DOHH2 (cell line): ENCODE results near the gene ACP6.

Experiments used
- EZH2phosphoT487 ChIP-seq: fragments of 200-600 bp; sonication (generic); IDR thresholded peaks from 2 replicates; pipeline ENCODE4 v1.6.1; 2017; ENCODE audit warnings: borderline replicate concordance, mild to moderate bottlenecking, antibody characterized with exemption, low read length, moderate library complexity, mixed read lengths
- TF ChIP-seq, protein P1 (sequence below): fragments of 200-600 bp; sonication (generic); IDR thresholded peaks from one replicate; pipeline ENCODE4 v1.5.1; 2014; ENCODE audit warnings: antibody characterized with exemption, mild to moderate bottlenecking, low read depth, low read length; ENCODE audit not compliant: poor library complexity, severe bottlenecking

DNA sequence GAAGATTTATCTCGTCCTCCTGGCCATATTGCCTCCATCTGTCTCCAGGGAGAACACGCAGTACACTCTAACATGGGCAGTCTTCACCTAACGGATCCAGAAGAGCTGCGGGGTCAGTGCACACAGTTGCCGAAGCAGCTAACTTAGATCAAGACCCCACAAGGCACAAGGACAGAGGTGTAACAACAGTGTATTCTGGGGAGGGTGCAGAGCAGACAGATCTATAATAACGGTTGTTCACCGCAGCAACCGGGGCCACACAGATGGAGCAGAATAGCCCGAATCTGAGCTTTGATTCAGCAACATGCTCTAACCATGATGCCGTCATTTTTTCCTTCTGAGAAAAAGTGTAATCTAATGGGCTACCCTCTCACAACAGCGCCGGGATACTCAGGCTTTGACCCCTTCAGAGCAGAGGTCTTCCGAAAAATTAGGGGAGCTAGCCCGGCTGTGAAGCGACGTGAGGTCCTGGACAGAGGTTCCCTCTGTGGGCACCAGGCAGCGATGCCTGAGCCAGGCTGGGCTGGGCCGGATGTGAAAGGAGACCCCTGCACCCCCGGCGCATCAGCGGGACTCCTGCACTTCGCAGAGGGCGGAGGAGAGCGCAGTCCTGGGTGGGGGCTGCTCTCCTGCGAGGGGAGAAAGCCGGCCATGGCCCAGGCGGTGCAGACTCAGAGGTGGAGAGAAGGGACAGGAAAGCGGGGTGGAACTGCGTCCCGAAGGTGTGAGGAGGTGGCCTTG lies 71.5 kb downstream of the ACP6 start:
- TF ChIP-seq, protein P1, sequence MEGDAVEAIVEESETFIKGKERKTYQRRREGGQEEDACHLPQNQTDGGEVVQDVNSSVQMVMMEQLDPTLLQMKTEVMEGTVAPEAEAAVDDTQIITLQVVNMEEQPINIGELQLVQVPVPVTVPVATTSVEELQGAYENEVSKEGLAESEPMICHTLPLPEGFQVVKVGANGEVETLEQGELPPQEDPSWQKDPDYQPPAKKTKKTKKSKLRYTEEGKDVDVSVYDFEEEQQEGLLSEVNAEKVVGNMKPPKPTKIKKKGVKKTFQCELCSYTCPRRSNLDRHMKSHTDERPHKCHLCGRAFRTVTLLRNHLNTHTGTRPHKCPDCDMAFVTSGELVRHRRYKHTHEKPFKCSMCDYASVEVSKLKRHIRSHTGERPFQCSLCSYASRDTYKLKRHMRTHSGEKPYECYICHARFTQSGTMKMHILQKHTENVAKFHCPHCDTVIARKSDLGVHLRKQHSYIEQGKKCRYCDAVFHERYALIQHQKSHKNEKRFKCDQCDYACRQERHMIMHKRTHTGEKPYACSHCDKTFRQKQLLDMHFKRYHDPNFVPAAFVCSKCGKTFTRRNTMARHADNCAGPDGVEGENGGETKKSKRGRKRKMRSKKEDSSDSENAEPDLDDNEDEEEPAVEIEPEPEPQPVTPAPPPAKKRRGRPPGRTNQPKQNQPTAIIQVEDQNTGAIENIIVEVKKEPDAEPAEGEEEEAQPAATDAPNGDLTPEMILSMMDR = no peak
- peak; percentile 15; the same call in 1 of the 2 replicates for TF ChIP-seq EZH2phosphoT487
